ENCODE results near the gene ADAMTS17.

- TF ChIP-seq FOXM1 (IDR thresholded peaks at IDR 0.05; ENCODE audit: borderline replicate concordance, low read depth) (no peak), RAD21 (IDR thresholded peaks at IDR 0.05; ENCODE audit: low read depth) (no peak), REST (IDR thresholded peaks at IDR 0.05; ENCODE audit: low read depth) (no peak), EGR1 (IDR thresholded peaks at IDR 0.05) (no peak), EP300 (IDR thresholded peaks at IDR 0.05; ENCODE audit: borderline replicate concordance) (no peak), MAX (IDR thresholded peaks at IDR 0.05) (no peak), TCF12 (IDR thresholded peaks at IDR 0.05; ENCODE audit: low read depth) (no peak), YY1 (IDR thresholded peaks at IDR 0.05; ENCODE audit: low read depth) (no peak), NFIC (IDR thresholded peaks at IDR 0.05) (no peak), CREB1 (IDR thresholded peaks at IDR 0.05; ENCODE audit: low read depth) (no peak), TAF1 (IDR thresholded peaks at IDR 0.05; ENCODE audit: low read depth) (no peak)
Measured at GRCh38 chr15:99955532-99955931, 386.2 kb downstream of the ADAMTS17 start.

All from Ishikawa (cell line).